Activated naive CD4-positive, alpha-beta T cell treated with anti-CD3 and anti-CD28 coated beads, Interleukin-2, amount 50 U/mL, for 24 hours (primary cell): Measurements from ENCODE around the gene CPNE7.

ENCODE experiments used
- H3K27ac Mint-ChIP-seq: one replicate; pipeline ENCODE4 v1.8.0; 2021; ENCODE audit warnings: mild to moderate bottlenecking, mixed read lengths
- H3K27me3 Mint-ChIP-seq: one replicate; pipeline ENCODE4 v1.8.0; 2021; ENCODE audit warnings: mixed read lengths
- H3K36me3 Mint-ChIP-seq: one replicate; pipeline ENCODE4 v1.8.0; 2021; ENCODE audit warnings: mixed read lengths
- H3K4me1 Mint-ChIP-seq: one replicate; pipeline ENCODE4 v1.8.0; 2021; ENCODE audit warnings: mixed read lengths
- H3K4me3 Mint-ChIP-seq: one replicate; pipeline ENCODE4 v1.8.0; 2021; ENCODE audit warnings: mild to moderate bottlenecking, mixed read lengths
- H3K9me3 Mint-ChIP-seq: one replicate; pipeline ENCODE4 v1.8.0; 2021; ENCODE audit warnings: mixed read lengths

The CPNE7 gene

DNA sequence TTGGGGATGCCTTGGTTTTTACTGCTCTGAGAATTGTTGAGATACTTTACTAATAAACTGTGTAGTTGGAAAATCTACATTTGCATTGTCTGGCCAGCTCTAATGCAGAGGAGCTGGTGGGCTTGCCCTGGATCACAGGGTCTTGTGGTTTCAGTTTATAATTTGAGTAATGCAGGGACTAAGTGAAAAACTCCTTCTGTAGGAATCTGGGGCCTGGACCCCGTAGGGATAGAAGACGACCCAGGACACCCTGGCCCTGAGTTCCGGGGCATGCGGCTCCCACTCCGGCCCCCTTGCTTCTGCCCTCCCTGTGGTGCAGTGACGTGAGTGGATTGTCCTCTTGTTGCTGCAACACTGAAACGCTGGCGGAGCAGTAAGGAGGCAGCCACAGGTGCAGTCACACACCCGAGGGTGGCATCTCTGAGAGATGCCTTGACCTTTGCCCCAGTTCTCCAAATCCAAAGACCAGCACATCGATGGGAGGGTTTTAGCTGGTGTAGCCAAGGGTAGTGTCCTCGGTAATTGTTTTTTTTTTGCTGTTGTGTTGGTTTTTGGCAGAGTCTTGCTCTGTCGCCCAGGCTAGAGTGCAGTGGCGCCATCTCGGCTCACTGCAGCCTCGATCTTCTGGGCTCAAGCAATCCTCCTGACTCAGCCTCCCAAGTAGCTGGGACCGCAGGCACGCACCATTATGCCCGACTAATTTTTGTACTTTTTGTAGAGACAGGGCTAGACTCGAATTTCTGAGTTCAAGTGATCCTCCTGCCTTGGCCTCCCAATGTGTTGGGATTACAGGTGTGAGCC is 17.7 kb upstream of the CPNE7 start:
- Mint-ChIP-seq H3K27ac (peak overlapping the region; percentile 46), H3K36me3 (peaks cover 16% of the 10 kb centered on the region), H3K27me3 (no peaks in the 10 kb centered on the region), H3K9me3 (no peaks in the 10 kb centered on the region), H3K4me1 (peaks cover 17% of the 10 kb centered on the region), H3K4me3 (peak overlapping the region; percentile 54)

DNA sequence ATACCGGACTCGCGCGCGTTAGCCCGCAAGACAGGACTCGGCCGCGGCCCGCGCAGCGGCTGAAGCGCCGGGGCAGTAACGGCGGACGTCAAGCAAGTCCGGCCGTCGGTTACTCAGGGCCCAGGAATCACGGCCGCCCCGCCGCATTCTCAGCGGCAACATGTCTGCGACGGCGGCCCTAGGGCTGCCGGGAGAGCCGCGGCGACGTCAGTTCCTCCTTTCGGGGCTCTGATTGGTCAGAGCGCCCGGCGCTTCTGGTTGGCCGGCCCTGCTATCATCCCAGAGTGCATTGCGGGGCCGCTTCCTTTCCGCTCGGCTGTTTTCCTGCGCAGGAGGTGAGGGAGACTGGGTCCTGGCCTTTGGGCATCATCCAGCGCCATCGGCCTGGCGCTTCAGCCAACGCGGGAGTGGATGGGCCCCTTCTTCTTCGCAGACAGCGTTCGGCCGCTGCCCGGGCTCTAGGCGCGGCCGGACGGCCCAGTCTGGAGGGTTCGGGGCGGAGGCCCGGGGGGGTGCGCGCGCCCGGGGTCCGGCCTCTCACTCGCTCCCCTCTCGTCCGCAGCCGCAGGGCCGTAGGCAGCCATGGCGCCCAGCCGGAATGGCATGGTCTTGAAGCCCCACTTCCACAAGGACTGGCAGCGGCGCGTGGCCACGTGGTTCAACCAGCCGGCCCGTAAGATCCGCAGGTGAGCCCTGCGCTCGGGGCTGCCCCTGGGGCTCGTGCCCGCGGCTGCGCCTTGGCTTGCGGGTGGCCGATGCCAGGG is 15.0 kb upstream of the CPNE7 start, which contains the start of gene RPL13:
RPL13 (plus strand) TSS at position 305 of the 764 bp plus-strand sequence; CDS start at position 583, 278 bp downstream.
- Mint-ChIP-seq H3K27me3 (no peaks in the 10 kb centered on the region), H3K36me3 (peaks cover 22% of the 10 kb centered on the region), H3K27ac (peak within 1 kb of the TSS; percentile 96), H3K4me1 (peaks cover 44% of the 10 kb centered on the region), H3K4me3 (peak within 1 kb of the TSS; percentile 98), H3K9me3 (no peaks in the 10 kb centered on the region)

DNA sequence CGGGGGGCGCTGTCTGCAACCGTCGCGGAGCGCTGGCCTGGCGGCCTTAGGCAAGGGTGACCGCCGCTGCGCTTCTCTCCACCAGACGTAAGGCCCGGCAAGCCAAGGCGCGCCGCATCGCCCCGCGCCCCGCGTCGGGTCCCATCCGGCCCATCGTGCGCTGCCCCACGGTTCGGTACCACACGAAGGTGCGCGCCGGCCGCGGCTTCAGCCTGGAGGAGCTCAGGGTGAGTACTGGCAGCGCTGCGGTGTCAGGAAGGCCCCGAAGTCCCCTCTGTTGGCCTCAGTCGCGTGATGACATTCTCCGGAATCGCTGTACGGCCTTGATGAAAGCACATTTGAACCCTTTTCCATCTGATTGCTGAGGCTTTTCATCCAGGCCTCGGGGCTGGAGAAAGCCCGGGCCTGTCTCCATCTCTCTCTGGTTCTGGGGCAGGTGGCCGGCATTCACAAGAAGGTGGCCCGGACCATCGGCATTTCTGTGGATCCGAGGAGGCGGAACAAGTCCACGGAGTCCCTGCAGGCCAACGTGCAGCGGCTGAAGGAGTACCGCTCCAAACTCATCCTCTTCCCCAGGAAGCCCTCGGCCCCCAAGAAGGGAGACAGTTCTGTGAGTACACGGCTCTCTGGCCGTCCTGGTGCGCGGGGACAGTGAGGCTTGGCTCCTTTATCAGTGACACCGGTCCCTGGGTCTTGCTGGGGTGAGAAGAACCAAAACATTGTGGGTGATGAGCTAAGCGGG is 14.2 kb upstream of the CPNE7 start:
- no peaks in the 10 kb centered on the region for H3K9me3 Mint-ChIP-seq

DNA sequence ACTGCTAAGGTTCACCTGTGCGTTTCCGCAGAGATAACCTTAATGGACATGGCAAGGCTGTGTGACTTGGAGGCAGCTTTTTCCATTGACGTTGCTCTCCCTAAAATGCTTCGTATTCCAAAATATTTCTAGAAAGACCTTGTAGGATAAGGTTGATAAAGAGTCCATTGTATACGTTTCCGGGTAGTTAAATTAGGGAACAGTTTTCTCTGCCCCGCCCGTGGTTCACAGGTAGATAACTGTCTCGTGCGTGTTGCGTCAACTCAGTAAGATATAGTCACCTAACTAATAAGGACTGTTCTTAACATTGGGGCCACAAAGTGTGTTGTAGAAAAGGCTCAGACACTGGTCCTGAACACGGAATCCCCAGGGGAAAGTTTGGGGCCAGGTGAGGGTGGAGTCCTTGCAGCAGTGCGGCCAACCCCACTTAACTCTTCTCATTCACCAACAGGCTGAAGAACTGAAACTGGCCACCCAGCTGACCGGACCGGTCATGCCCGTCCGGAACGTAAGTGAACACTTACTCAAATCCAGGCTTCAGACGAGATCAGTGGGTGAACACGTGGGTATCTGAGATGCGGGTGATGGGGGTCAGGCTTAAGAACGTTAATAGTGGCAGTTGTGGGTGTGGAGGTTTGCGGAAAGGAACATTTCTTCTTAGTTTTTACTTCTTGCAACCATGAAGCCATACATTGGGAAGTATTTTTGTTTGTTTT is 13.5 kb upstream of the CPNE7 start:
- H3K4me1 Mint-ChIP-seq = peaks cover 52% of the 10 kb centered on the region
- peak overlapping the region; percentile 98 for H3K4me3 Mint-ChIP-seq
- peak overlapping the region; percentile 94 for H3K27ac Mint-ChIP-seq
- no peaks in the 10 kb centered on the region for H3K9me3 Mint-ChIP-seq
- no peaks in the 10 kb centered on the region for H3K27me3 Mint-ChIP-seq
- H3K36me3 Mint-ChIP-seq = peaks cover 22% of the 10 kb centered on the region

More for the DNA sequence above, 14.2 kb upstream of the CPNE7 start:
- no peaks in the 10 kb centered on the region for H3K27me3 Mint-ChIP-seq
- H3K27ac Mint-ChIP-seq = peak overlapping the region; percentile 94
- peaks cover 51% of the 10 kb centered on the region for H3K4me1 Mint-ChIP-seq
- peaks cover 22% of the 10 kb centered on the region for H3K36me3 Mint-ChIP-seq
- peak overlapping the region; percentile 98 for H3K4me3 Mint-ChIP-seq

DNA sequence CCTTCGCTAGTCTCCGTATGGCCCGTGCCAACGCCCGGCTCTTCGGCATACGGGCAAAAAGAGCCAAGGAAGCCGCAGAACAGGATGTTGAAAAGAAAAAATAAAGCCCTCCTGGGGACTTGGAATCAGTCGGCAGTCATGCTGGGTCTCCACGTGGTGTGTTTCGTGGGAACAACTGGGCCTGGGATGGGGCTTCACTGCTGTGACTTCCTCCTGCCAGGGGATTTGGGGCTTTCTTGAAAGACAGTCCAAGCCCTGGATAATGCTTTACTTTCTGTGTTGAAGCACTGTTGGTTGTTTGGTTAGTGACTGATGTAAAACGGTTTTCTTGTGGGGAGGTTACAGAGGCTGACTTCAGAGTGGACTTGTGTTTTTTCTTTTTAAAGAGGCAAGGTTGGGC is 12.6 kb upstream of the CPNE7 start:
- peaks cover 22% of the 10 kb centered on the region for H3K36me3 Mint-ChIP-seq
- peak overlapping the region; percentile 94 for H3K27ac Mint-ChIP-seq
- H3K9me3 Mint-ChIP-seq = no peaks in the 10 kb centered on the region
- no peaks in the 10 kb centered on the region for H3K27me3 Mint-ChIP-seq
- H3K4me1 Mint-ChIP-seq = peaks cover 45% of the 10 kb centered on the region
- H3K4me3 Mint-ChIP-seq = peak overlapping the region; percentile 98

DNA sequence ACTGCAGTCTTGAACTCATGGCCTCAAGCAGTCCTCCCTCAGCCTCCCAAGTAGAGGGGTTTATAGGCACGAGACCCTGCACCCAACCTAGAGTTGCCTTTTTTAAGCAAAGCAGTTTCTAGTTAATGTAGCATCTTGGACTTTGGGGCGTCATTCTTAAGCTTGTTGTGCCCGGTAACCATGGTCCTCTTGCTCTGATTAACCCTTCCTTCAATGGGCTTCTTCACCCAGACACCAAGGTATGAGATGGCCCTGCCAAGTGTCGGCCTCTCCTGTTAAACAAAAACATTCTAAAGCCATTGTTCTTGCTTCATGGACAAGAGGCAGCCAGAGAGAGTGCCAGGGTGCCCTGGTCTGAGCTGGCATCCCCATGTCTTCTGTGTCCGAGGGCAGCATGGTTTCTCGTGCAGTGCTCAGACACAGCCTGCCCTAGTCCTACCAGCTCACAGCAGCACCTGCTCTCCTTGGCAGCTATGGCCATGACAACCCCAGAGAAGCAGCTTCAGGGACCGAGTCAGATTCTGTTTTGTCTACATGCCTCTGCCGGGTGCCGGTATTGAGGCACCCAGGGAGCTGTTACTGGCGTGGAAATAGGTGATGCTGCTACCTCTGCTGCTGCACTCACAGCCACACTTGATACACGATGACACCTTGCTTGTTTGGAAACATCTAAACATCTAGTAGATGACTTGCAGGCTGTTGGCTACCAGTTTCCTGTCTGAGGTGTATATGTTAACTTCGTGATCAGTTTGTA is 11.7 kb upstream of the CPNE7 start:
- H3K4me3 Mint-ChIP-seq = peak overlapping the region; percentile 98
- peaks cover 22% of the 10 kb centered on the region for H3K36me3 Mint-ChIP-seq
- peak overlapping the region; percentile 86 for H3K27ac Mint-ChIP-seq
- no peaks in the 10 kb centered on the region for H3K27me3 Mint-ChIP-seq
- peaks cover 45% of the 10 kb centered on the region for H3K4me1 Mint-ChIP-seq
- no peaks in the 10 kb centered on the region for H3K9me3 Mint-ChIP-seq

DNA sequence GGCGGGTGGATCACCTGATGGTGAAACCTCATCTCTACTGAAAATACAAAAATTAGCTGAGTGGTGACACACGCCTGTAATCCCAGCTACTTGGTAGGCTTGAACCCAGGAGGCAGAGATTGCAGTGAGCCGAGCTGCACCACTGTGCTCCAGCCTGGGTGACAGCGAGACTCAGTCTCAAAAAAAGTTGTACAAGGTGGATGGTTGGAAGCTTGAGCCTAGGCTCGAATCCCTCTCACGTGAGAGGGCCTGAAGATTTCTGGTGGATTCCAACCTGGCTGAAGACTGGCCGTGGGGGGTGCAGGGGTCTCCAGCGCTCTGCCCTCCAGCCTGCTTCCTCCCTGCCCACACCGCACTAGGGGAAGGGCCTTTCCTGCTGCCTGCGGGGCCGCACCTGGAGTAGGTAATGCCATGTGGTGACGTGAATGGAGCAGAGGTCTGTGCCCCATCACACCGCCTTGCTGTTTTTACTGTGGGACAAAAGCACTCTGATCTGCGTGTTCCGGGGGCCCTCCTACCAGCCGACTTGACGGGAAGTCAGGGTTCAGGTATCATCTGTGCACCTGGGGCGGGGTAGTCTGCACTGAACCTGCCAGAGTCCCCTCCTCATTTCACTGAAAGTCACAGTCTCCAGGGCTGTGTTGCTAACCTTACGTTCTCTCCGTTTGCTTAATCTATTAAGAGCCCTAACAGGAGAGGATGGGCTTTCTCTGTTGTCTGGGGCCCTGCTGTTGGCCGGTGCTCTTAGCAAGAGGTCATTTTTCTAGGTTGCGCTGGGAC is 10.9 kb upstream of the CPNE7 start:
- no peaks in the 10 kb centered on the region for H3K9me3 Mint-ChIP-seq
- peaks cover 22% of the 10 kb centered on the region for H3K36me3 Mint-ChIP-seq
- H3K27ac Mint-ChIP-seq = peak overlapping the region; percentile 96
- peak overlapping the region; percentile 98 for H3K4me3 Mint-ChIP-seq
- H3K27me3 Mint-ChIP-seq = no peaks in the 10 kb centered on the region
- peaks cover 45% of the 10 kb centered on the region for H3K4me1 Mint-ChIP-seq

DNA sequence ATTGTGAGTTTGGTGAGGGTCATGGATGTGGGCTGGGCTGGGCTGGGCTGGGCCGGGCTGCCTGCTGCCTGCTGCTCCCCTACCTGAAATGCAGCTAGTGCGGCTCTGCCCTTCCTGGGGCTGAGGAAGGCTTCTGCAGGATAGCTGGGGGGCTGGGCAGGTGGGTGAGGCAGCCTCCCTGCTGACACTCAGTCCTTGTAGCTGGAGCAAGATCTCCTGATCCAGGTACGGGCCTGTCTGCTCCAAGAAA is 10.4 kb upstream of the CPNE7 start:
- H3K9me3 Mint-ChIP-seq = no peaks in the 10 kb centered on the region
- peaks cover 45% of the 10 kb centered on the region for H3K4me1 Mint-ChIP-seq
- H3K4me3 Mint-ChIP-seq = peak overlapping the region; percentile 98
- no peaks in the 10 kb centered on the region for H3K27me3 Mint-ChIP-seq
- peak overlapping the region; percentile 96 for H3K27ac Mint-ChIP-seq
- peaks cover 22% of the 10 kb centered on the region for H3K36me3 Mint-ChIP-seq

DNA sequence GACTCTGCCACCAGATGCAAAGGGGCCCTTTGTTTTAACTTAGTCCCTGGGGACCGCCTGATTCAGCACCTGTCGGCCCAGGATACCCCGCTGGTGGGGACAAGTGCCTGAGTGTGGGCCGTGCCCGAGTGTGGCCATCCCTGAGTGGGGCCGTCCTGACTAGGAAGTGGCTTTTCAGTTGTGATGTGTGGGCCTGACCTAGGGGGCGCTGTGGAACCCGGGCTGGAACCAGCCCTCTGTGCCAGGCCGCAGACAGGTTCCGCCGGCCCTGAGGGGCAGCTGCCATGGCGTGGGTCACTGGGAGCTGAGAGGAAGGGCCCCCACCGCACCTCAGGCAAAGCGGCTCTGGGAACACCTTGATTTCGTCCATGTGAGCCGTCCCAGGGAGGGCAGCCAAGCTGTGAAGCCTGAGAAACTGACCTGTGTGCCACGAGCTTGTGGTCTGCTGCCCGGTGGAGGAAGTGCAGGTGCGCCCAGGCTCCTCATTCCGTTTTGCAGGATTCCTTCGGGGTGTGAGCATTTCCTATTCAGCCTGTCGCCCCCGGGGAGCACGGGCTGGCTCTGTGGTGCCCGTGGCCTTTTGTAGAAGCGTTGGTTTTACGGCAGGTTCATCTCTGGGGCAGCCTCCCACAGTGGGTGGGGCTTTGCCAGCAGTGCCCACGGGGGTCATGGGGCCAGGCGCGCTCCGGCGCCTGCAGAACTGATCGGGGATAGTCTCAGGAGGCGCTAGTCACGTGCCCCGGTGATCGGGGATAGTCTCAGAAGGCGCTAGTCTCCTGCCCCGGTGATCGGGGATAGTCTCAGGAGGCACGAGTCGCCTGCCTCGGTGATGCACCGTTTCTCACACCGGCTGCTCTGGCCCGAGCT is 9.8 kb upstream of the CPNE7 start:
- Mint-ChIP-seq H3K36me3 (peaks cover 22% of the 10 kb centered on the region), H3K4me1 (peaks cover 45% of the 10 kb centered on the region), H3K27me3 (no peaks in the 10 kb centered on the region), H3K4me3 (peak overlapping the region; percentile 98), H3K9me3 (no peaks in the 10 kb centered on the region), H3K27ac (peak overlapping the region; percentile 59)

DNA sequence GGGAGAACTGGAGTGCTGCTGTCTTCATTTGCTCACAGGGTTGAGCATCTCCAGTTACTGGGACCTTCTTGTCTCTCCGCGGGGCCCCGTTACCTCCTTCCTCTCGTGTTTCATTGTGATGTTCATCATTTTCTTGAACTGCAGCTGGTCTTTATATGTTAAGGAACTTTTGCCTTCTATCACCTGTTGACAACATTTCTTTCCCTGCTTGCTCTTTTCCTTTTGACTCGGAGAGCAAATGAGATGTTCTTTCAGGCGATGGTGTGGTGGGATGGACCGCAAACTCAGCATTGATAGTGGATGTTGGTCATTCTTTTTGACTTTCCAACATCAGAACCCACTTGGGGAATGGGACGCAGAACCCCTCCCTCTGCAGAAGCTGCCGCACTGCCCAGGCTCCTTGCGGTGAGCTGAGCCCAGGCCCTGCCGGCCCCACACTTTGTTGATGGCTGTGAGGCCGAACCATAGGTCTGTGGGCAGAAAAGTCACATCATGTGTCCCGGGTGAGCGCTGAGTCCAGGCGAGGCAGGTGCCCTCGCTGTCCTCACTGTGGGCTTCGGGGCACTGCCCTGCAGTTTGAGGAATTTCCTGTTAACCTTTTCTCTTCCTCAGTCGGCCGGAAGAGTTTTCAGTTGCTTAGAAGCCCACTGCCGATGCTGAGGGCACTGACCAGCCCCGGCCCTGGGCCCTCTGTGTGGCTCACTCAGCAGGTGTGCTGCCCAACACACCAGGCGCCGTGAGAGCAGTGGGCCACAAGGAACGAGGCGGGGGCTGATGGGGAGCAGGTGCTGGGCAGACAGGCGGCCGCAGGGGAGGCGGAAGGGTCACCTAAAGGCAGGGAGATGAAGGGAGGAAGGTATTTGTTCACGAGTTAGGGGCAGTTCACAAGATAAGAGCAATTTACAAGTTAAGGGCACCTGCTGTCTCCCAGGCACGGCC is 7.6 kb upstream of the CPNE7 start:
- peak overlapping the region; percentile 5 for H3K27ac Mint-ChIP-seq
- no peak overlapping the region for H3K4me3 Mint-ChIP-seq
- no peaks in the 10 kb centered on the region for H3K9me3 Mint-ChIP-seq
- peaks cover 5% of the 10 kb centered on the region for H3K36me3 Mint-ChIP-seq
- peaks cover 48% of the 10 kb centered on the region for H3K4me1 Mint-ChIP-seq
- H3K27me3 Mint-ChIP-seq = peaks cover under 1% of the 10 kb centered on the region

DNA sequence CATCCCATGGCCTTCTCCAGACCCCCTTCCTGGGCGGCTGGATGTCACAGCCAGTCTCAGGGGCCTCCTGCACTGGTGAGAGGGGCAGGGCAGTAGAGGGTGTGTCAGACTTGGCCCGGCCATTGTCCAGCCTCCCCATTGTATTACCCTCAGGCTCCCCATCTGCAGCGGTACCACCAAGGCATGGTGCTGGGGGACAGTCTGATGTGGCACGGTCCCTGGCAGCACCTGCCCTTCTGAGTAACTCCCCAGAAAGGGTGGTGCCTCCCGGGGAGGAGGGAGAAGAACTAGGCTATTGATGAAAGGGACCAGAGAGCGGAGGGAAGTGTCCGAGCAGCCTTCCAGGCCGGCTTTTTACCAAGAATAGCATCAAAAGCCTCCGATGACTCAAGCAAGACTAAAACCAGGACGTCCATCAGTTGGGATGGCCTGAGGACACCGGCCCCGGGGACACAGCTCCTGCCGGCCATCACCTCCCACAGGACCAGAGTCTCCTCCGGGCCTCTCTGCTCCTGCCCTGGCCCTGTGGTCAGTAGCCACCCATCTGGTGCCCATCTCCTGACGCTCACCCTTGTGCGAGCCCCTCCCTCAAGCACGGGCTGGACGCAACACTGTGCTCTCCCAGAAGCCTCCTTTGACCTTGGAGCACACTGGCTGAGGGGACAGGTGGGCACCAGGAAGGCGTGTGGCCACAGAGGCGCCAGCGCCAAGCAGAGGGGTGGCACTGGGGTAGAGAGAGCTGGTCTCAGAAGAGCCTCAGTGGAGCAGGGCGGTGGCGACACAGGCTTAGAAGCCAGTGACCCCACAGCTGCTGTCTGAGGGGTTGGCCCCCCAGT is 5.8 kb upstream of the CPNE7 start:
- peaks cover 40% of the 10 kb centered on the region for H3K4me1 Mint-ChIP-seq
- H3K9me3 Mint-ChIP-seq = no peaks in the 10 kb centered on the region
- no peak overlapping the region for H3K27ac Mint-ChIP-seq
- H3K4me3 Mint-ChIP-seq = no peak overlapping the region
- H3K27me3 Mint-ChIP-seq = peaks cover 7% of the 10 kb centered on the region
- peaks cover 2% of the 10 kb centered on the region for H3K36me3 Mint-ChIP-seq
